CD8-positive, alpha-beta memory T cell (primary cell): ENCODE data around the gene CELSR2. TPM values are rescaled to one million over a fixed set of nuclear protein-coding genes. Genes with fewer than 3 reads are reported as not detected.
A peak's percentile ranks its signal among the peaks of the same experiment; 100 is the strongest.

Experiments
- CTCF ChIA-PET: fragments of 350-600 bp; sonication (Branson Sonifier 250); formaldehyde crosslinking; loops from one replicate; lab custom pipeline; 2021; ENCODE audit warnings: antibody characterized with exemption; lab: Charles Lee
- POLR2A ChIA-PET: fragments of 350-600 bp; sonication (Branson Sonifier 250); formaldehyde crosslinking; loops from one replicate; lab custom pipeline; 2021; ENCODE audit warnings: antibody characterized with exemption; lab: Charles Lee
- DNase-seq, 5 donors: peaks; one replicate each; pipeline versions ENCODE4 v3.0.0 to v3.0.0-alpha.2; 2020 to 2022; ENCODE audit warnings: mixed read lengths in 1 of 5
- H3K27ac ChIP-seq: one replicate; pipeline ENCODE4 v1.7.0; 2013; ENCODE audit warnings: low read depth, mild to moderate bottlenecking, low read length, moderate library complexity
- H3K27me3 ChIP-seq: 2 replicates; pipeline ENCODE4 v1.7.0; 2013; ENCODE audit warnings: low read length, mild to moderate bottlenecking; ENCODE audit not compliant: insufficient read depth, poor library complexity, severe bottlenecking
- H3K36me3 ChIP-seq: 2 replicates; pipeline ENCODE4 v1.7.0; 2013; ENCODE audit warnings: mild to moderate bottlenecking, low read length, moderate library complexity; ENCODE audit not compliant: insufficient read depth
- H3K4me1 ChIP-seq: 2 replicates; pipeline ENCODE4 v1.7.0; 2013; ENCODE audit warnings: mild to moderate bottlenecking, low read length, moderate library complexity; ENCODE audit not compliant: insufficient read depth
- H3K4me3 ChIP-seq: 2 replicates; pipeline ENCODE4 v1.7.0; 2013; ENCODE audit warnings: mild to moderate bottlenecking, low read length
- H3K9me3 ChIP-seq: 2 replicates; pipeline ENCODE4 v1.7.0; 2013; ENCODE audit warnings: mild to moderate bottlenecking, low read length
- H3K27ac Mint-ChIP-seq, 8 donors: one replicate each; pipeline ENCODE4 v1.8.0; 2020 to 2021; ENCODE audit warnings: mixed read lengths in 8 of 8, mild to moderate bottlenecking in 6 of 8, inconsistent platforms in 3 of 8, moderate library complexity in 3 of 8
- H3K27me3 Mint-ChIP-seq, 2 donors: one replicate each; pipeline ENCODE4 v1.8.0; 2020 to 2021; ENCODE audit warnings: mixed read lengths in 2 of 2, mild to moderate bottlenecking in 1 of 2, moderate library complexity in 1 of 2
- H3K36me3 Mint-ChIP-seq, 3 donors: one replicate each; pipeline ENCODE4 v1.8.0; 2020 to 2021; ENCODE audit warnings: mixed read lengths in 3 of 3, inconsistent platforms in 1 of 3, mild to moderate bottlenecking in 1 of 3
- H3K4me1 Mint-ChIP-seq, 3 donors: one replicate each; pipeline ENCODE4 v1.8.0; 2020 to 2021; ENCODE audit warnings: mixed read lengths in 3 of 3, inconsistent platforms in 1 of 3, mild to moderate bottlenecking in 1 of 3
- H3K4me3 Mint-ChIP-seq, 7 donors: one replicate each; pipeline ENCODE4 v1.8.0; 2020 to 2021; ENCODE audit warnings: mixed read lengths in 7 of 7, mild to moderate bottlenecking in 6 of 7, moderate library complexity in 4 of 7, inconsistent platforms in 2 of 7
- H3K9me3 Mint-ChIP-seq, 5 donors: one replicate each; pipeline ENCODE4 v1.8.0; 2020 to 2022; ENCODE audit warnings: mixed read lengths in 5 of 5, mild to moderate bottlenecking in 3 of 5, moderate library complexity in 2 of 5, inconsistent platforms in 1 of 5
- polyA plus RNA-seq: library from polyadenylated mRNA; unstranded; fragments of 300-500 nt; fragmentation: Illumina TruSeq; gene quantifications from one replicate; pipeline ENCODE4 v1.2.3, GENCODE V29; 2021
- total RNA-seq, 2 experiments: library from RNA; stranded (reverse); gene quantifications; one replicate each; pipeline ENCODE4 v1.2.3, GENCODE V29; 2021

The CELSR2 gene
- total and polyA plus RNA-seq, 3 experiments from 2014 or later: 0.77 to 2.8 (median 2.7) TPM

DNA sequence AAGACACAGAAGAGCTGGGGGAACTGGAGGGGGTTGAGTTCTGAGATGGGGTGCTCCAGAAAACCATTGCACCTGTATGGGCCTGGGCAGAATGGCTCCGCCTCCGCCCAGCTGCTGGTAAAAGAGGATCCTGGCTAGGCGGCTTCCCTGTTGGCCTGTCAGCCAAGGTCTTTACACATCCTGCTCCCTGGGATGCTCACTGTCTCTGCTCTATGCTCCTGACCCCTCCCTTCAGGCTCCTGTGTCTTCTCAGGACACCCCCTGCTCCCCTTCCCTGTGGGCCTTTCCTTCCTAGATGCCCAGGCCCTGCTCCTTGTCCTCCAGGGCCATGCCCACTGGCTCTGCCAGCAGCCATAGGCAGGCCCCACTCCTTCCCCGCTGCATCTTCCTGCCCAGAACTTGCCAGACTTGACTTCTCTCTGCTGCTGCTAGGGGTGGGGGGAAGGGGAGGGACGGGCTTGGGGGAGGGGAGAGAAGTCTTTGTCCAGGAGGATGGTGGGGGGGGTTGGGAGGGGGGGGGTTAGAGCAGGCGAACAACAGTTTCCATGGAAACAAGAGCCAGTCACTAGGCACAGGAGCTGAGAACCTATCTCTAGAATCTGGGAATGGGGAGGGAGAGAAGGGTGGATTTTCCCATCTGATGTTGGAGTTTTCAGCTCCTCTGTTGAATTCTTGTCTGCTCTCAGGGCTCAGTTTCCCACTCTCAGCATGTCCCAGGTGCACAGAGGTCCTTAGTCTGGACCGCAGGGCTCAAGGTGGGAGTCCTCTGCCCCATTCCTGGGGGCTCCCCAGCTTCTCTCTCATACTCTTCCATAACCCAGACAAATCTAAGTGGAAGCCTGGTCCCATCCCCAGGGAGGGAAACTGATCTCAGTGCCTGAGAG, 10.6 kb downstream of the CELSR2 start:
- DNase-seq: no peak
- Mint-ChIP-seq H3K27me3 (no peaks in the 10 kb centered on the region), H3K36me3 (peaks cover 0 to 2% (median 0%) of the 10 kb centered on the region in 3 donors), H3K4me3 (no peak overlapping the region), H3K27ac (peak overlapping the region in 1 of 8 donors; percentile 47), H3K9me3 (no peaks in the 10 kb centered on the region), H3K4me1 (peaks cover 0 to 10% (median 2%) of the 10 kb centered on the region in 3 donors)
- Histone ChIP-seq H3K9me3 (no peaks in the 10 kb centered on the region), H3K36me3 (no peaks in the 10 kb centered on the region), H3K27ac (no peak overlapping the region), H3K4me3 (no peak overlapping the region), H3K27me3 (no peaks in the 10 kb centered on the region), H3K4me1 (no peaks in the 10 kb centered on the region)
- ChIA-PET POLR2A (no interaction called here), CTCF (no interaction called here)

DNA sequence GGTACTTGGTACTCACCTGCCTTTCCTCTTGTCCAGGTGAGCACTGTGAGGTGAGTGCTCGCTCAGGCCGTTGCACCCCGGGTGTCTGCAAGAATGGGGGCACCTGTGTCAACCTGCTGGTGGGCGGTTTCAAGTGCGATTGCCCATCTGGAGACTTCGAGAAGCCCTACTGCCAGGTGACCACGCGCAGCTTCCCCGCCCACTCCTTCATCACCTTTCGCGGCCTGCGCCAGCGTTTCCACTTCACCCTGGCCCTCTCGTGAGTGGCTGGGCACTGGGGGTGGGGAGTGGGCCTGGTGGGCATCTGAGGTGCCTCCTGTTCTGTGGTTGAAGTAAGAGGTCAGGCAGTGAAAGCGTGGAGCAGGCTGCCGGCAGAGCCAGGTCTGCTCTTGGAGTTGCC, 11.7 kb downstream of the CELSR2 start:
- Mint-ChIP-seq H3K4me3 (no peak overlapping the region), H3K9me3 (no peaks in the 10 kb centered on the region), H3K36me3 (peaks cover 0 to 2% (median 0%) of the 10 kb centered on the region in 3 donors), H3K27ac (no peak overlapping the region), H3K4me1 (peaks cover 0 to 7% (median 2%) of the 10 kb centered on the region in 3 donors), H3K27me3 (no peaks in the 10 kb centered on the region)
- Histone ChIP-seq H3K27me3 (no peaks in the 10 kb centered on the region), H3K27ac (no peak overlapping the region), H3K9me3 (no peaks in the 10 kb centered on the region), H3K4me3 (no peak overlapping the region), H3K36me3 (no peaks in the 10 kb centered on the region), H3K4me1 (no peaks in the 10 kb centered on the region)
- no peak for DNase-seq
- POLR2A ChIA-PET: no interaction called here
- CTCF ChIA-PET: interaction anchor here (1.0 to 1.2 kb wide), 2 partner anchors 231 to 271 kb away, joined by 3 to 4 read pairs; no protein-coding TSS in a partner anchor

DNA sequence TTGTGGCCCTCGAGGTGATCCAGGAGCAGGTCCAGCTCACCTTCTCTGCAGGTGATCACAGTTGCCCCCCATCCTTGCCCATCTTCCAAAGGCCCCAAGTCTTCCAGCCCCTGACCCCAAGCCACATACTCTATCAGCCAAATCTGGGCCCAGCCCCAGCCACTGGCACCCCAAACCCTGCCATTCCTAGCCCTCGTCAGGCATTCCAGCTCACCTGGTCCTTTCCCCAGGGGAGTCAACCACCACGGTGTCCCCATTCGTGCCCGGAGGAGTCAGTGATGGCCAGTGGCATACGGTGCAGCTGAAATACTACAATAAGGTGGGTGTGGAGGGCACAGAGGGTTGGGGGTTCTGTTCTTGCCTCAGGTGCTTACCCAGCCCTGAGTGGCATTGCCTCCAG, 12.2 kb downstream of the CELSR2 start:
- H3K4me1 ChIP-seq: no peaks in the 10 kb centered on the region
- no peaks in the 10 kb centered on the region for H3K27me3 Mint-ChIP-seq
- H3K4me3 ChIP-seq: no peak overlapping the region
- peaks cover 0 to 2% (median 0%) of the 10 kb centered on the region in 3 donors for H3K36me3 Mint-ChIP-seq
- no peak overlapping the region for H3K4me3 Mint-ChIP-seq
- CTCF ChIA-PET: interaction anchor here (1.0 to 1.6 kb wide), 3 partner anchors 8 to 270 kb away, joined by 3 to 4 read pairs (median 4); no protein-coding TSS in a partner anchor
- no peak for DNase-seq
- H3K4me1 Mint-ChIP-seq: peaks cover 0 to 4% (median 2%) of the 10 kb centered on the region in 3 donors
- H3K27ac ChIP-seq: no peak overlapping the region
- H3K27me3 ChIP-seq: no peaks in the 10 kb centered on the region
- no peaks in the 10 kb centered on the region for H3K36me3 ChIP-seq
- no peak overlapping the region for H3K27ac Mint-ChIP-seq
- POLR2A ChIA-PET: no interaction called here
- no peaks in the 10 kb centered on the region for H3K9me3 Mint-ChIP-seq
- no peaks in the 10 kb centered on the region for H3K9me3 ChIP-seq

DNA sequence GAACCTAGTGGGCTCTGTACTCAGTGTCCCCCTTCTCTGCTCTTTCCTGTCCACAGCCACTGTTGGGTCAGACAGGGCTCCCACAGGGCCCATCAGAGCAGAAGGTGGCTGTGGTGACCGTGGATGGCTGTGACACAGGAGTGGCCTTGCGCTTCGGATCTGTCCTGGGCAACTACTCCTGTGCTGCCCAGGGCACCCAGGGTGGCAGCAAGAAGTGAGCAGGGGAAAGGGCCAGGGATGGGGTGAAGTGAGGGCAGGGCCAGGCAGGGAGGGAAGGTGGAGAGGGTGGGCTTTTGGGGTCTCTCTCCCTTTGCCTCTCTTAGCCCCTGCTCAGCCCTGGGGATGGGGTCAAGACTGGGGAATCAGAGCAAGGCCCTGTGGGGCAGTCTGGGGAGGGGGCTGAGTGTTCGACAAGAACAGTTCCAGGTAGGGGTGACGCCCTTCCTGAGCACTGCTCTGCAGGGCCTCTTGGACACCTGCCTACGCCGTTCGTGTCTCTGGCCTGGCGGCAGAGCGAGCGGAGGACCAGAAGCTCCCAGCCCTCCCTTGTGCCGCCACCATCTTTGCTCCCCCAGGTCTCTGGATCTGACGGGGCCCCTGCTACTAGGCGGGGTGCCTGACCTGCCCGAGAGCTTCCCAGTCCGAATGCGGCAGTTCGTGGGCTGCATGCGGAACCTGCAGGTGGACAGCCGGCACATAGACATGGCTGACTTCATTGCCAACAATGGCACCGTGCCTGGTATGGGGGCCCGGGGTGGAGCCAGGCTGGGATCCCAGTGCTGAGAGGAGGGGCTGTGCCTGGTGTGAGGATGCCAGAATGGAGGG, 13.1 kb downstream of the CELSR2 start:
- no peak overlapping the region for H3K27ac Mint-ChIP-seq
- Histone ChIP-seq H3K4me3 (no peak overlapping the region), H3K4me1 (no peaks in the 10 kb centered on the region), H3K9me3 (no peaks in the 10 kb centered on the region), H3K27me3 (no peaks in the 10 kb centered on the region), H3K27ac (no peak overlapping the region), H3K36me3 (no peaks in the 10 kb centered on the region)
- ChIA-PET POLR2A (no interaction called here), CTCF (interaction anchor here (0.6 to 1.6 kb wide), 6 partner anchors 9 to 269 kb away, joined by 3 to 4 read pairs (median 4); no protein-coding TSS in a partner anchor)
- peaks cover 0 to 2% of the 10 kb centered on the region in 2 donors for H3K27me3 Mint-ChIP-seq
- H3K9me3 Mint-ChIP-seq: no peaks in the 10 kb centered on the region
- peaks cover 0 to 2% (median 0%) of the 10 kb centered on the region in 3 donors for H3K36me3 Mint-ChIP-seq
- no peak overlapping the region for H3K4me3 Mint-ChIP-seq
- peaks cover 0 to 4% (median 2%) of the 10 kb centered on the region in 3 donors for H3K4me1 Mint-ChIP-seq
- no peak for DNase-seq

DNA sequence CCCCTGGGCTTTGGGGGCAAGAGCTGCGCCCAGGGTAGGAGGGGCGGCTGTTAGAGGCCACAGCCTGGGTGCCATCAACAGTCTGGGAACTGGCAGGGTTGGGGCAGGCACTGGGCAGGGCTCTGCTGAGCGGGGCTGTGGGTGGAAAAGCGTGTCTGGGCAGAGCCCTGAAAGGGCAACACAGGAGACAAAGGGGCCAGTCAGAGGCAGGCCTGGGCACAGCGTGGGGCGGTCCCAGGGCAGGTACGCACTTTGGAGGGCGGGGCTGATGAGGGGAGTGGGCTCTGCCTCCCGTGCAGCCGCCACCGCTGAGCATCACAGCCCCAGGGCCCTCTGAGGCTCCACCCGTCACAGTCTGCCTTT, 13.9 kb downstream of the CELSR2 start:
- H3K9me3 Mint-ChIP-seq: no peaks in the 10 kb centered on the region
- no peaks in the 10 kb centered on the region for H3K4me1 ChIP-seq
- H3K36me3 ChIP-seq: no peaks in the 10 kb centered on the region
- H3K27me3 Mint-ChIP-seq: peaks cover 0 to 2% of the 10 kb centered on the region in 2 donors
- DNase-seq: no peak
- H3K4me1 Mint-ChIP-seq: peaks cover 0 to 4% (median 2%) of the 10 kb centered on the region in 3 donors
- no peak overlapping the region for H3K27ac ChIP-seq
- no peak overlapping the region for H3K27ac Mint-ChIP-seq
- no peak overlapping the region for H3K4me3 Mint-ChIP-seq
- H3K9me3 ChIP-seq: no peaks in the 10 kb centered on the region
- ChIA-PET CTCF (interaction anchor here (0.6 to 1.6 kb wide), 6 partner anchors 9 to 257 kb away, joined by 3 to 4 read pairs (median 4); no protein-coding TSS in a partner anchor), POLR2A (no interaction called here)
- peaks cover 0 to 3% (median 0%) of the 10 kb centered on the region in 3 donors for H3K36me3 Mint-ChIP-seq
- H3K27me3 ChIP-seq: no peaks in the 10 kb centered on the region
- no peak overlapping the region for H3K4me3 ChIP-seq

DNA sequence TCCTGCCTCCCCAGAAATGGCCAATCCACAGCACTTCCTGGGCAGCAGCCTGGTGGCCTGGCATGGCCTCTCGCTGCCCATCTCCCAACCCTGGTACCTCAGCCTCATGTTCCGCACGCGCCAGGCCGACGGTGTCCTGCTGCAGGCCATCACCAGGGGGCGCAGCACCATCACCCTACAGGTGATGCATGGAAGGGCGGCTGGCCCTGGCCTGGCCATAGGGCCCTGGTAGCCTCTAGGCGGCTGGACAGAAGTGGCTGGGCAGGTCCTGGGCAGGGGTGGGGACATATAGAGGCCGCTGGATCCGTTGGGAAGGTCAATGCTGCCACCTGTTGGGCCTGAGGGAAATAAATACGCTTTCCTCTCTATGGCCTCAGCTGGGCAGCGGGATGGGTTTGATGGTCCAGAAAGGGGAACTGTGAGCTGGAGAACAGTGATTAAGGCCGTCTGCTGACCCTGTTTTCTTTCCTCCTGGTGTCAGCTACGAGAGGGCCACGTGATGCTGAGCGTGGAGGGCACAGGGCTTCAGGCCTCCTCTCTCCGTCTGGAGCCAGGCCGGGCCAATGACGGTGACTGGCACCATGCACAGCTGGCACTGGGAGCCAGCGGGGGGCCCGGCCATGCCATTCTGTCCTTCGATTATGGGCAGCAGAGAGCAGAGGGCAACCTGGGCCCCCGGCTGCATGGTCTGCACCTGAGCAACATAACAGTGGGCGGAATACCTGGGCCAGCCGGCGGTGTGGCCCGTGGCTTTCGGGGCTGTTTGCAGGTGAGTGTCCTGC, 14.4 kb downstream of the CELSR2 start:
- POLR2A ChIA-PET: no interaction called here
- no peak overlapping the region for H3K4me3 Mint-ChIP-seq
- CTCF ChIA-PET: interaction anchor here (0.6 to 2.8 kb wide), 9 partner anchors 10 to 272 kb away, joined by 3 to 13 read pairs (median 4); partner anchors contain the start of gene SORT1

DNA sequence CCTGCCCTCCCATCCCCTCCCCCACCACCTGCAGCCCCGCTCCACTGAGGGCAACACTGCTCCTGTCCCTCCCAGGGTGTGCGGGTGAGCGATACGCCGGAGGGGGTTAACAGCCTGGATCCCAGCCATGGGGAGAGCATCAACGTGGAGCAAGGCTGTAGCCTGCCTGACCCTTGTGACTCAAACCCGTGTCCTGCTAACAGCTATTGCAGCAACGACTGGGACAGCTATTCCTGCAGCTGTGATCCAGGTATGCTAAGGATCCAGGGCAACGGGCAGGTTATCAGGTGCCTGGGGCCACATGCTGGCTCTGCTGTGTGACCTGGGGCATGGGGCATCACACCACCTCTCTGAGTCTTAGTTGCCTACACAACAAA, 15.0 kb downstream of the CELSR2 start:
- no peaks in the 10 kb centered on the region for H3K9me3 Mint-ChIP-seq
- CTCF ChIA-PET: interaction anchor here (0.8 to 2.8 kb wide), 7 partner anchors 10 to 271 kb away, joined by 4 to 13 read pairs (median 4); partner anchors contain the start of gene SORT1
- no peak overlapping the region for H3K27ac Mint-ChIP-seq

More for the DNA sequence above, 14.4 kb downstream of the CELSR2 start:
- H3K27me3 ChIP-seq: no peaks in the 10 kb centered on the region
- peak overlapping the region in 2 of 8 donors; percentile 68 to 90 for H3K27ac Mint-ChIP-seq
- no peaks in the 10 kb centered on the region for H3K9me3 ChIP-seq
- peaks cover 0 to 4% (median 0%) of the 10 kb centered on the region in 3 donors for H3K36me3 Mint-ChIP-seq
- peak; percentile 60 to 80 (median 67) for DNase-seq
- peaks cover 0 to 2% of the 10 kb centered on the region in 2 donors for H3K27me3 Mint-ChIP-seq
- H3K4me1 ChIP-seq: no peaks in the 10 kb centered on the region
- H3K27ac ChIP-seq: no peak overlapping the region
- no peak overlapping the region for H3K4me3 ChIP-seq
- H3K4me1 Mint-ChIP-seq: peaks cover 0 to 4% (median 2%) of the 10 kb centered on the region in 3 donors
- H3K9me3 Mint-ChIP-seq: no peaks in the 10 kb centered on the region
- no peaks in the 10 kb centered on the region for H3K36me3 ChIP-seq

More for the DNA sequence above, 15.0 kb downstream of the CELSR2 start:
- Mint-ChIP-seq H3K4me1 (peaks cover 0 to 4% (median 2%) of the 10 kb centered on the region in 3 donors), H3K4me3 (no peak overlapping the region), H3K36me3 (peaks cover 0 to 2% (median 0%) of the 10 kb centered on the region in 3 donors), H3K27me3 (peaks cover 0 to 2% of the 10 kb centered on the region in 2 donors)
- Histone ChIP-seq H3K4me3 (no peak overlapping the region), H3K27me3 (no peaks in the 10 kb centered on the region), H3K4me1 (no peaks in the 10 kb centered on the region), H3K27ac (no peak overlapping the region), H3K36me3 (no peaks in the 10 kb centered on the region), H3K9me3 (no peaks in the 10 kb centered on the region)
- DNase-seq: no peak
- POLR2A ChIA-PET: no interaction called here
